Heart left ventricle (tissue), 16 donors: ENCODE data around the gene CCM2L. TPM values are rescaled to one million over a fixed set of nuclear protein-coding genes. Genes with fewer than 3 reads are reported as not detected.

Experiments
- ATAC-seq, 4 donors: fragments of 200-7000 bp; cut with Tn5 transposase; one replicate each; pipeline ENCODE4 v1.9.1; 2020 to 2022; ENCODE audit warnings: moderate library complexity in 4 of 4, mild to moderate bottlenecking in 3 of 4, moderate number of reproducible peaks in 1 of 4
- DNase-seq, 5 donors: peaks; one replicate each; pipeline ENCODE4 v3.0.0-alpha.2; 2020
- H3K27ac ChIP-seq, 12 donors: fragments of 200-600 bp; sonication (generic) in 4 of 12; one replicate each; pipeline versions ENCODE4 v1.5.0 to v1.8.0; 2016 to 2022; ENCODE audit warnings: mild to moderate bottlenecking in 2 of 12
- H3K27me3 ChIP-seq, 9 donors: fragments of 200-600 bp; sonication (generic) in 2 of 9; one replicate each; pipeline versions ENCODE4 v1.5.1 to v1.8.0; 2016 to 2022; ENCODE audit warnings: mild to moderate bottlenecking in 3 of 9
- H3K36me3 ChIP-seq, 9 donors: fragments of 200-600 bp; sonication (generic) in 2 of 9; one replicate each; pipeline versions ENCODE4 v1.5.0 to v1.8.0; 2018 to 2022; ENCODE audit warnings: mild to moderate bottlenecking in 2 of 9
- H3K4me1 ChIP-seq, 12 donors: fragments of 200-600 bp; sonication (generic) in 4 of 12; one replicate each; pipeline versions ENCODE4 v1.5.0 to v1.8.0; 2016 to 2022; ENCODE audit warnings: mild to moderate bottlenecking in 3 of 12
- H3K4me3 ChIP-seq, 12 donors: fragments of 200-600 bp; sonication (generic) in 4 of 12; one replicate each; pipeline versions ENCODE4 v1.5.0 to v1.8.0; 2017 to 2022; ENCODE audit warnings: mild to moderate bottlenecking in 9 of 12, moderate library complexity in 4 of 12
- H3K9me3 ChIP-seq, 12 donors: fragments of 200-600 bp; sonication (generic) in 4 of 12; one replicate each; pipeline versions ENCODE4 v1.5.0 to v1.8.0; 2016 to 2022; ENCODE audit warnings: mild to moderate bottlenecking in 1 of 12
- POLR2A ChIP-seq, 2 donors: fragments of 450-650 bp; IDR thresholded peaks; one replicate each; pipeline ENCODE4 v1.6.1; 2017; ENCODE audit warnings: antibody characterized with exemption in 2 of 2, mild to moderate bottlenecking in 2 of 2, moderate library complexity in 2 of 2
- WGBS, 4 donors: extraction: QIAGEN DNeasy Blood & Tissue Kit in 2 of 4; methylation state at CpG; one replicate each; pipeline versions ENCODE4 v1.1.5 to v1.1.7; 2013 to 2018; 5-methylcytosine and 5-hydroxymethylcytosine counted together
- intact Hi-C, 10 donors: fragments of 100-400 bp; cut with DNase I; formaldehyde crosslinking; loops; one replicate each; pipeline versions ENCODE4 v1.11.1 to v1.14.2; 2022
- polyA plus RNA-seq, 2 donors: library from polyadenylated mRNA; stranded (reverse); fragments of 200-250 nt; gene quantifications; one replicate each; pipeline ENCODE4 v1.2.3, GENCODE V29; 2013
- total RNA-seq, 9 donors: library from RNA; depleted of rRNA in 2 of 9; stranded (reverse); fragments of >200 nt in 2 of 9; fragmentation: NEBNext Ultra II Directional in 3 of 9; extraction: Animal tissue kit (Norgen Biotek cat#: 25700) in 3 of 9; gene quantifications; one replicate each; pipeline versions ENCODE4 v1.1.0 to v1.2.4, GENCODE V29; 2016 to 2023
- TF ChIP-seq, protein P1 (sequence below), 12 donors: fragments of 200-600 bp; sonication (generic) in 4 of 12; IDR thresholded peaks; one replicate each; pipeline versions ENCODE4 v1.5.0 to v1.8.0; 2018 to 2022; ENCODE audit warnings: antibody characterized with exemption in 12 of 12, mild to moderate bottlenecking in 5 of 12
- donor health status: ischemic (EF 13 %, LVEDD 7.1; RV severe dilation, severe dysfunction).
- donor health status: healthy with polysubstance abuse.
- donor health status: DM: no; HTN: yes; CAD: no.
- donor health status: DM: no; HTN: no; CAD: no.
- donor health status: ischemic (EF 25% LVEDD 6.9; RV normal size, moderate dysfunction).
- donor health status: ischemic (EF 25% LVEDD 5.7; RV mildly dilated, moderate dysfunction).
- donor health status: healthy.
- donor health status: DM: yes; HTN: yes; CAD: no.
- donor health status: ischemic (EF 35%, LVEDD 5.7; RV mildly dilated, moderate dysfunction).
- donor health status: nonischemic (EF 11% LVEDD 7.7; RV severe dilation, severe dysfunction).
- donor health status: DM: yes; HTN: yes; CAD: no.
- donor health status: PGD.
- donor health status: ischemic (EF 29% LVEDD 5.4; RV normal size, mild dysfunction).
- donor health status: nonischemic (EF 23%, LVEDD 6.1; RV moderate dilation, normal function).

CCM2L gene
- total and polyA plus RNA-seq, 11 donors = 3.4 to 14.8 (median 9.6) TPM

DNA sequence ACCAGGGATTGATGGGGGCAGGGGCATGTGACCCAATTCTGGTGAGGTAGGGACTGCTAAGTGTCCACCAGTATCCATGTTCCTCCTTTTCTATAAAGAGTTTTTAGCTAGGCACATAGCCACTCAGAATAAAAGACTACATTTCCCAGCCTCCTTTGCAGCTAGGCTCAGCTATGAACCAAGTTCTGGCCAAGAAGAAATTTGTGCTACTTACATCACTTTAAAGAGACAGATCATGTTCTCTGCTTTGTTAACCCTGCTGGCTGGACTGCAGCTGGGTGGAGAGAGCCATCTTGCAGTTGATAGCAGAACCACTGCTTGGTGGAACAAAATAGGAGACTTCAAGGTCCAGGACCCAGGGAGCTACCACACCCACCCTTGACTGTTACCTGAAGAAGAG is 5.3 kb upstream of the CCM2L start:
- Histone ChIP-seq H3K9me3 (no peaks in the 10 kb centered on the region), H3K27ac (no peak overlapping the region), H3K27me3 (no peaks in the 10 kb centered on the region), H3K36me3 (no peaks in the 10 kb centered on the region), H3K4me1 (peaks cover 7 to 51% (median 27%) of the 10 kb centered on the region in 12 donors), H3K4me3 (no peak overlapping the region)
- DNase-seq (no peak), ATAC-seq (no peak)
- TF ChIP-seq, protein P1, sequence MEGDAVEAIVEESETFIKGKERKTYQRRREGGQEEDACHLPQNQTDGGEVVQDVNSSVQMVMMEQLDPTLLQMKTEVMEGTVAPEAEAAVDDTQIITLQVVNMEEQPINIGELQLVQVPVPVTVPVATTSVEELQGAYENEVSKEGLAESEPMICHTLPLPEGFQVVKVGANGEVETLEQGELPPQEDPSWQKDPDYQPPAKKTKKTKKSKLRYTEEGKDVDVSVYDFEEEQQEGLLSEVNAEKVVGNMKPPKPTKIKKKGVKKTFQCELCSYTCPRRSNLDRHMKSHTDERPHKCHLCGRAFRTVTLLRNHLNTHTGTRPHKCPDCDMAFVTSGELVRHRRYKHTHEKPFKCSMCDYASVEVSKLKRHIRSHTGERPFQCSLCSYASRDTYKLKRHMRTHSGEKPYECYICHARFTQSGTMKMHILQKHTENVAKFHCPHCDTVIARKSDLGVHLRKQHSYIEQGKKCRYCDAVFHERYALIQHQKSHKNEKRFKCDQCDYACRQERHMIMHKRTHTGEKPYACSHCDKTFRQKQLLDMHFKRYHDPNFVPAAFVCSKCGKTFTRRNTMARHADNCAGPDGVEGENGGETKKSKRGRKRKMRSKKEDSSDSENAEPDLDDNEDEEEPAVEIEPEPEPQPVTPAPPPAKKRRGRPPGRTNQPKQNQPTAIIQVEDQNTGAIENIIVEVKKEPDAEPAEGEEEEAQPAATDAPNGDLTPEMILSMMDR (IDR thresholded peaks at IDR 0.05) = no peak
- TF ChIP-seq POLR2A (IDR thresholded peaks at IDR 0.05) = no peak
- intact Hi-C loops = no loop called here

DNA sequence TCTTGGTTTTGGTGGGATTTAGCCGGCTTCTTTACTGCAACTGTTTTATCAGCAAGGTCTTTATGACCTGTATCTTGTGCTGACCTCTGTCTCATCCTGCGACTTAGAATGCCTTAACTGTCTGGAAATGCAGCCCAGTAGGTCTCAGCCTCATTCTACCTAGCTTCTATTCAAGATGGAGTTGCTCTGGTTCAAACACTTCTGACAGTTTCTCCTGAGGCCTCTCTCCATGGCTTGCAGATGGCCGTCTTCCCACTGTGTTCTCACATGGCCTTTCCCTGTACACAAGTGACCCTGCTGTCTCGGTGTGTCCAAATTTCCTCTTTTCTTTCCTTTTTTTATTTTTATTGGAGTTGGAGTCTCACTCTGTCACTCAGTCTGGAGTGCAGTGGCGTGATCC is 4.2 kb upstream of the CCM2L start:
- Histone ChIP-seq H3K4me1 (peaks cover 7 to 52% (median 27%) of the 10 kb centered on the region in 12 donors), H3K36me3 (no peaks in the 10 kb centered on the region), H3K4me3 (no peak overlapping the region), H3K9me3 (no peaks in the 10 kb centered on the region), H3K27ac (peak overlapping the region in 5 of 12 donors; percentile 72 to 97 (median 89)), H3K27me3 (no peaks in the 10 kb centered on the region)
- TF ChIP-seq POLR2A (IDR thresholded peaks at IDR 0.05) = no peak
- TF ChIP-seq, protein P1 (IDR thresholded peaks at IDR 0.05) = no peak
- DNase-seq (no peak), ATAC-seq (no peak)
- intact Hi-C loops = no loop called here
- 82 to 92% (median 87%) methylated on average over 5 of the region's 5 CpGs for WGBS, 4 donors

DNA sequence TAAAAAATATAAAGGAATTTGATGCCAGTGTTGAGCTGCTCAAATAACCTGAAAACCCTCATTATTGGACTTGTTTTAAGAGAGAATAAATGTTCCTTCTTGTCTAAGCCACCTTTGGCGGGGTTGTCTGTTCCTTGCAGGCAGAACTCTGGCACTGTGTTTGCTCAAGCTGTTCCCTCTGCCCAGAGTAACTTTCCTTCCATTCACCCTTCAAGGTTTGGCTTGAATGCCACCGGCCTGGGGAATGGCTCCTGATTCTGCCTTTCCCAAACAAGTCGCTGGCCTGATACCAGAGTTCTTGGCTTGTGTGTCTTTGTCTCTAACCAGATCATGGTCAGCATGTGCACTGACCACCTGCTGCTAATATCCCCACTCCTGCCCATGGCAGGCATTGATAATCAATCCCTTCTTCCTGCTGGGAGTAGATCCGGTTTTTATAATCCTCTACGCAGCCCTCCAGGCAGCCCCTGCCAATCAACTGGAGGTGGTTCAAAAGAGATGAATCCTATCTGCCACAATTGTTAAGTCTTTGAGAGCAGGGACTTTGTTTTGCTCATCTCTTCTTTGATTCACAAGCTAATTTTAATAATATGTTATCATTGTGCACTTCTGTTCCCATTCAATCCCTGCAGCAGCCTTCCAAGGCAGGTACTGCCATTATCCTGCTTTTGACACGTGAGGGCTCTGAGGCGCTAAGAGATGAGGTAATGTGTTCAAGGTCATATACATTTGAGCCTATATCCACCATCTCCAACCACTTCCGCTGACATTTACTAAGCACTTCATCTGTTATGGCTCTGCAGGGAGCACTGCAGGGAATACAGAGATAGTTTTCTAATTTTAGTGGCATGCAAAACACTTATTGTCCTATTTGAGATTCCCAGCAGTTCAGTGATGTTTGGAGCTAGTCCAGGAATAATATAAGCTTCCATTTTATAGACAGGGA is 3.1 kb upstream of the CCM2L start:
- Histone ChIP-seq H3K4me1 (peaks cover 7 to 52% (median 27%) of the 10 kb centered on the region in 12 donors), H3K27ac (peak overlapping the region; percentile 55 to 97 (median 74))
- intact Hi-C loops = no loop called here

More for the DNA sequence above, 3.1 kb upstream of the CCM2L start:
- no peak for TF ChIP-seq POLR2A (IDR thresholded peaks at IDR 0.05)
- TF ChIP-seq, protein P1 (IDR thresholded peaks at IDR 0.05) = no peak
- ATAC-seq = peak in 2 of 4 donors; percentile 20 to 27
- H3K4me3 ChIP-seq = no peak overlapping the region
- H3K9me3 ChIP-seq = no peaks in the 10 kb centered on the region
- no peaks in the 10 kb centered on the region for H3K36me3 ChIP-seq
- no peaks in the 10 kb centered on the region for H3K27me3 ChIP-seq
- no peak for DNase-seq
- 39 to 49% (median 45%) methylated on average over 8 of the region's 8 CpGs for WGBS, 4 donors
